WTC11 (cell line): Measurements from ENCODE around the gene SH2D4B. TPM values are rescaled to one million over a fixed set of nuclear protein-coding genes. Genes with fewer than 3 reads are reported as not detected.

Experiments used
- ATAC-seq: fragments of 200-7000 bp; cut with Tn5 transposase; 2 replicates; pipeline ENCODE4 v1.10.0; 2021; ENCODE audit warnings: mild to moderate bottlenecking, moderate library complexity
- CTCF ChIA-PET: fragments of 300-600 bp; sonication (Branson Sonifier 250); formaldehyde crosslinking; loops from one replicate; lab custom pipeline; 2021; ENCODE audit warnings: antibody characterized with exemption; lab: Charles Lee
- POLR2A ChIA-PET: fragments of 350-600 bp; sonication (Branson Sonifier 250); formaldehyde crosslinking; loops from one replicate; lab custom pipeline; 2021; ENCODE audit warnings: antibody characterized with exemption; lab: Charles Lee
- DNase-seq: peaks from one replicate; pipeline ENCODE4 v3.0.0; 2021; ENCODE audit warnings: low spot score
- H3K27ac Mint-ChIP-seq: 2 replicates; pipeline ENCODE4 v1.8.0; 2021; ENCODE audit warnings: mixed read lengths
- H3K27me3 Mint-ChIP-seq: 2 replicates; pipeline ENCODE4 v1.8.0; 2021; ENCODE audit warnings: low read depth, mild to moderate bottlenecking, moderate library complexity, mixed read lengths
- H3K36me3 Mint-ChIP-seq: 2 replicates; pipeline ENCODE4 v1.8.0; 2021; ENCODE audit warnings: mixed read lengths
- H3K4me1 Mint-ChIP-seq: 2 replicates; pipeline ENCODE4 v1.8.0; 2022; ENCODE audit warnings: mixed read lengths
- H3K4me3 Mint-ChIP-seq: 2 replicates; pipeline ENCODE4 v1.8.0; 2021; ENCODE audit warnings: mild to moderate bottlenecking, moderate library complexity, mixed read lengths
- H3K9me3 Mint-ChIP-seq: 2 replicates; pipeline ENCODE4 v1.8.0; 2021; ENCODE audit warnings: mixed read lengths
- CREM ChIP-seq: sonication (generic); formaldehyde crosslinking; IDR thresholded peaks from 2 replicates; pipeline ENCODE4 v1.8.1; 2022; ENCODE audit warnings: mild to moderate bottlenecking, missing genetic modification reagents, moderate library complexity
- EMX1 ChIP-seq: fragments of 250-450 bp; sonication (Bioruptor Pico); IDR thresholded peaks from 2 replicates; pipeline ENCODE4 v1.8.0; 2021; ENCODE audit warnings: mild to moderate bottlenecking
- FOXK1 ChIP-seq: sonication (generic); formaldehyde crosslinking; IDR thresholded peaks from 2 replicates; pipeline ENCODE4 v1.8.0; 2022; ENCODE audit warnings: mild to moderate bottlenecking, moderate library complexity, missing genetic modification reagents
- GABPB1 ChIP-seq: sonication (generic); formaldehyde crosslinking; IDR thresholded peaks from 2 replicates; pipeline ENCODE4 v1.8.1; 2023; ENCODE audit warnings: mild to moderate bottlenecking, missing genetic modification reagents
- NFATC4 ChIP-seq: fragments of 250-450 bp; sonication (Bioruptor Pico); IDR thresholded peaks from 2 replicates; pipeline ENCODE4 v1.9.0; 2021; ENCODE audit warnings: mild to moderate bottlenecking
- ZNF138 ChIP-seq: sonication (generic); formaldehyde crosslinking; conservative IDR thresholded peaks from 2 replicates; pipeline ENCODE4 v1.8.1; 2022; ENCODE audit warnings: mild to moderate bottlenecking, moderate library complexity, missing genetic modification reagents
- ZNF219 ChIP-seq: sonication (generic); formaldehyde crosslinking; IDR thresholded peaks from 2 replicates; pipeline ENCODE4 v1.8.0; 2023; ENCODE audit warnings: missing genetic modification reagents, mild to moderate bottlenecking, borderline replicate concordance
- ZNF423 ChIP-seq: fragments of 250-450 bp; sonication (Bioruptor Pico); IDR thresholded peaks from 2 replicates; pipeline ENCODE4 v2.1.2; 2022; ENCODE audit warnings: mild to moderate bottlenecking, moderate library complexity
- total RNA-seq: library from RNA; stranded (reverse); gene quantifications from 3 replicates; pipeline ENCODE4 v1.2.3, GENCODE V29; 2021
- TF ChIP-seq, protein P1 (sequence below): fragments of 200-600 bp; IDR thresholded peaks from 2 replicates; pipeline ENCODE4 v1.8.0; 2022; ENCODE audit warnings: antibody characterized with exemption
- TF ChIP-seq, protein P2 (sequence below): sonication (generic); formaldehyde crosslinking; IDR thresholded peaks from 2 replicates; pipeline ENCODE4 v1.8.1; 2023; ENCODE audit warnings: mild to moderate bottlenecking, missing genetic modification reagents, moderate library complexity
- TF ChIP-seq, protein P3 (sequence below): sonication (generic); formaldehyde crosslinking; IDR thresholded peaks from 2 replicates; pipeline ENCODE4 v1.8.1; 2023; ENCODE audit warnings: mild to moderate bottlenecking, missing genetic modification reagents, borderline replicate concordance
- TF ChIP-seq, protein P4 (sequence below): sonication (generic); formaldehyde crosslinking; IDR thresholded peaks from 2 replicates; pipeline ENCODE4 v1.8.0; 2022; ENCODE audit warnings: mild to moderate bottlenecking, missing genetic modification reagents
- TF ChIP-seq, protein P5 (sequence below): sonication (generic); formaldehyde crosslinking; IDR thresholded peaks from 2 replicates; pipeline ENCODE4 v1.8.1; 2022; ENCODE audit warnings: missing genetic modification reagents, borderline replicate concordance

The SH2D4B gene
- total RNA-seq, 1 experiment from 2014 or later, result 0.04 TPM

DNA sequence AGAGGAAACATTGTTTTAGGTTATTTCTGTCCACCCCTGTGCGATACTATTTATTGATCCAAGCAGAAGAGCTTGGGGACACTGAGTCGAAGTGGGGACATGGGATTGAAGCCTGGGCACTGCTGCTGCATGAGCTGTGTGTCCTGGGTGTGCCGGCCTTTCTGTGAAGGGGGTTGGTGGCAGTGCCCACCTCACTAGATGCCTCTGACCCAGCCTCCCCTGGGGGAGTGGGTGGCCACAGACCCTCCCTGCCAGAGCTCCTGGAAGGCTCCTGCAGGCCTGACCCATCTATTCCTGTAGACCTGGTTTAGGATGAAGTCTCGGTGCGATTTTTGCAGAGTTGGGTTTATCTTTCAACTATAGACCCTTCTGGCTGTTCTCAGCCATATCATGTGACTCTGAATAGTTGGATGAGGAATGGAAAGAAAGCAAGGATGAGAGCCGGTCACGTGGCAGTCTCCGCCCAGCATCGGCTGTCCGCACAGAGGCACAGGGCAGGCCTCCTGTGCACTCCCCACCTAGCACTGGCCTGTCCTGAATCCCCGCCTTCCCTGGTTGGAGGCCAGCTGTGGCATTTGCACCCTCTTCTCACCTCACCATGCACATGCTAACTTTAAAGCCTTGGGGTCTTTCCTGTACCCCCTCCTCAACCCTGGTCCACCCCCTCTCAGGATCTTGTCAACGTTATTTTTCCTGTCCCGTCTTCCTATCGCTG is 17.6 kb upstream of the SH2D4B start:
- peaks cover 6% of the 10 kb centered on the region for H3K4me1 Mint-ChIP-seq
- no peaks in the 10 kb centered on the region for H3K9me3 Mint-ChIP-seq
- H3K4me3 Mint-ChIP-seq, result no peak overlapping the region
- H3K27me3 Mint-ChIP-seq, result no peaks in the 10 kb centered on the region
- DNase-seq (no peak), ATAC-seq (no peak)
- no peak overlapping the region for H3K27ac Mint-ChIP-seq
- POLR2A ChIA-PET, result no interaction called here
- CTCF ChIA-PET, result interaction anchor here (1.0 to 1.5 kb wide), 2 partner anchors 9 to 14 kb away, joined by 3 to 6 read pairs; no protein-coding TSS in a partner anchor
- peaks cover 30% of the 10 kb centered on the region for H3K36me3 Mint-ChIP-seq
- TF ChIP-seq NFATC4 (CRISPR knock-in tag), result no peak
- TF ChIP-seq ZNF138 (CRISPR knock-in tag), result no peak
- TF ChIP-seq, protein P1, sequence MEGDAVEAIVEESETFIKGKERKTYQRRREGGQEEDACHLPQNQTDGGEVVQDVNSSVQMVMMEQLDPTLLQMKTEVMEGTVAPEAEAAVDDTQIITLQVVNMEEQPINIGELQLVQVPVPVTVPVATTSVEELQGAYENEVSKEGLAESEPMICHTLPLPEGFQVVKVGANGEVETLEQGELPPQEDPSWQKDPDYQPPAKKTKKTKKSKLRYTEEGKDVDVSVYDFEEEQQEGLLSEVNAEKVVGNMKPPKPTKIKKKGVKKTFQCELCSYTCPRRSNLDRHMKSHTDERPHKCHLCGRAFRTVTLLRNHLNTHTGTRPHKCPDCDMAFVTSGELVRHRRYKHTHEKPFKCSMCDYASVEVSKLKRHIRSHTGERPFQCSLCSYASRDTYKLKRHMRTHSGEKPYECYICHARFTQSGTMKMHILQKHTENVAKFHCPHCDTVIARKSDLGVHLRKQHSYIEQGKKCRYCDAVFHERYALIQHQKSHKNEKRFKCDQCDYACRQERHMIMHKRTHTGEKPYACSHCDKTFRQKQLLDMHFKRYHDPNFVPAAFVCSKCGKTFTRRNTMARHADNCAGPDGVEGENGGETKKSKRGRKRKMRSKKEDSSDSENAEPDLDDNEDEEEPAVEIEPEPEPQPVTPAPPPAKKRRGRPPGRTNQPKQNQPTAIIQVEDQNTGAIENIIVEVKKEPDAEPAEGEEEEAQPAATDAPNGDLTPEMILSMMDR, result no peak
- TF ChIP-seq, protein P2, sequence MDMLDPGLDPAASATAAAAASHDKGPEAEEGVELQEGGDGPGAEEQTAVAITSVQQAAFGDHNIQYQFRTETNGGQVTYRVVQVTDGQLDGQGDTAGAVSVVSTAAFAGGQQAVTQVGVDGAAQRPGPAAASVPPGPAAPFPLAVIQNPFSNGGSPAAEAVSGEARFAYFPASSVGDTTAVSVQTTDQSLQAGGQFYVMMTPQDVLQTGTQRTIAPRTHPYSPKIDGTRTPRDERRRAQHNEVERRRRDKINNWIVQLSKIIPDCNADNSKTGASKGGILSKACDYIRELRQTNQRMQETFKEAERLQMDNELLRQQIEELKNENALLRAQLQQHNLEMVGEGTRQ (CRISPR knock-in tag), result no peak
- TF ChIP-seq, protein P3, sequence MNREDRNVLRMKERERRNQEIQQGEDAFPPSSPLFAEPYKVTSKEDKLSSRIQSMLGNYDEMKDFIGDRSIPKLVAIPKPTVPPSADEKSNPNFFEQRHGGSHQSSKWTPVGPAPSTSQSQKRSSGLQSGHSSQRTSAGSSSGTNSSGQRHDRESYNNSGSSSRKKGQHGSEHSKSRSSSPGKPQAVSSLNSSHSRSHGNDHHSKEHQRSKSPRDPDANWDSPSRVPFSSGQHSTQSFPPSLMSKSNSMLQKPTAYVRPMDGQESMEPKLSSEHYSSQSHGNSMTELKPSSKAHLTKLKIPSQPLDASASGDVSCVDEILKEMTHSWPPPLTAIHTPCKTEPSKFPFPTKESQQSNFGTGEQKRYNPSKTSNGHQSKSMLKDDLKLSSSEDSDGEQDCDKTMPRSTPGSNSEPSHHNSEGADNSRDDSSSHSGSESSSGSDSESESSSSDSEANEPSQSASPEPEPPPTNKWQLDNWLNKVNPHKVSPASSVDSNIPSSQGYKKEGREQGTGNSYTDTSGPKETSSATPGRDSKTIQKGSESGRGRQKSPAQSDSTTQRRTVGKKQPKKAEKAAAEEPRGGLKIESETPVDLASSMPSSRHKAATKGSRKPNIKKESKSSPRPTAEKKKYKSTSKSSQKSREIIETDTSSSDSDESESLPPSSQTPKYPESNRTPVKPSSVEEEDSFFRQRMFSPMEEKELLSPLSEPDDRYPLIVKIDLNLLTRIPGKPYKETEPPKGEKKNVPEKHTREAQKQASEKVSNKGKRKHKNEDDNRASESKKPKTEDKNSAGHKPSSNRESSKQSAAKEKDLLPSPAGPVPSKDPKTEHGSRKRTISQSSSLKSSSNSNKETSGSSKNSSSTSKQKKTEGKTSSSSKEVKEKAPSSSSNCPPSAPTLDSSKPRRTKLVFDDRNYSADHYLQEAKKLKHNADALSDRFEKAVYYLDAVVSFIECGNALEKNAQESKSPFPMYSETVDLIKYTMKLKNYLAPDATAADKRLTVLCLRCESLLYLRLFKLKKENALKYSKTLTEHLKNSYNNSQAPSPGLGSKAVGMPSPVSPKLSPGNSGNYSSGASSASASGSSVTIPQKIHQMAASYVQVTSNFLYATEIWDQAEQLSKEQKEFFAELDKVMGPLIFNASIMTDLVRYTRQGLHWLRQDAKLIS (CRISPR knock-in tag), result no peak
- TF ChIP-seq, protein P4, sequence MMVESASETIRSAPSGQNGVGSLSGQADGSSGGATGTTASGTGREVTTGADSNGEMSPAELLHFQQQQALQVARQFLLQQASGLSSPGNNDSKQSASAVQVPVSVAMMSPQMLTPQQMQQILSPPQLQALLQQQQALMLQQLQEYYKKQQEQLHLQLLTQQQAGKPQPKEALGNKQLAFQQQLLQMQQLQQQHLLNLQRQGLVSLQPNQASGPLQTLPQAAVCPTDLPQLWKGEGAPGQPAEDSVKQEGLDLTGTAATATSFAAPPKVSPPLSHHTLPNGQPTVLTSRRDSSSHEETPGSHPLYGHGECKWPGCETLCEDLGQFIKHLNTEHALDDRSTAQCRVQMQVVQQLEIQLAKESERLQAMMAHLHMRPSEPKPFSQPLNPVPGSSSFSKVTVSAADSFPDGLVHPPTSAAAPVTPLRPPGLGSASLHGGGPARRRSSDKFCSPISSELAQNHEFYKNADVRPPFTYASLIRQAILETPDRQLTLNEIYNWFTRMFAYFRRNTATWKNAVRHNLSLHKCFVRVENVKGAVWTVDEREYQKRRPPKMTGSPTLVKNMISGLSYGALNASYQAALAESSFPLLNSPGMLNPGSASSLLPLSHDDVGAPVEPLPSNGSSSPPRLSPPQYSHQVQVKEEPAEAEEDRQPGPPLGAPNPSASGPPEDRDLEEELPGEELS (CRISPR knock-in tag), result no peak
- TF ChIP-seq, protein P5, sequence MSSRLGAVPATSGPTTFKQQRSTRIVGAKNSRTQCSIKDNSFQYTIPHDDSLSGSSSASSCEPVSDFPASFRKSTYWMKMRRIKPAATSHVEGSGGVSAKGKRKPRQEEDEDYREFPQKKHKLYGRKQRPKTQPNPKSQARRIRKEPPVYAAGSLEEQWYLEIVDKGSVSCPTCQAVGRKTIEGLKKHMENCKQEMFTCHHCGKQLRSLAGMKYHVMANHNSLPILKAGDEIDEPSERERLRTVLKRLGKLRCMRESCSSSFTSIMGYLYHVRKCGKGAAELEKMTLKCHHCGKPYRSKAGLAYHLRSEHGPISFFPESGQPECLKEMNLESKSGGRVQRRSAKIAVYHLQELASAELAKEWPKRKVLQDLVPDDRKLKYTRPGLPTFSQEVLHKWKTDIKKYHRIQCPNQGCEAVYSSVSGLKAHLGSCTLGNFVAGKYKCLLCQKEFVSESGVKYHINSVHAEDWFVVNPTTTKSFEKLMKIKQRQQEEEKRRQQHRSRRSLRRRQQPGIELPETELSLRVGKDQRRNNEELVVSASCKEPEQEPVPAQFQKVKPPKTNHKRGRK (CRISPR knock-in tag), result no peak
- no peak for TF ChIP-seq GABPB1 (CRISPR knock-in tag)
- TF ChIP-seq CREM, result no peak
- TF ChIP-seq EMX1 (CRISPR knock-in tag), result no peak
- no peak for TF ChIP-seq ZNF219 (CRISPR knock-in tag)
- no peak for TF ChIP-seq ZNF423 (CRISPR knock-in tag)
- no peak for TF ChIP-seq FOXK1
